Activated T-helper 9 cell treated with anti-CD3 and anti-CD28 coated beads, Interleukin-2, amount 50 U/mL, for 16 hours (primary cell): ENCODE data around the gene DNAH10.
"Not testable (repeated sequence)": the region's sequence is repeated elsewhere in the genome, so short reads cannot be mapped to it uniquely, and the experiment has no call there.

Source experiments
- DNase-seq: peaks from one replicate; pipeline ENCODE4 v3.0.0-alpha.2; 2020; ENCODE audit warnings: low read depth

The DNAH10 gene

DNA sequence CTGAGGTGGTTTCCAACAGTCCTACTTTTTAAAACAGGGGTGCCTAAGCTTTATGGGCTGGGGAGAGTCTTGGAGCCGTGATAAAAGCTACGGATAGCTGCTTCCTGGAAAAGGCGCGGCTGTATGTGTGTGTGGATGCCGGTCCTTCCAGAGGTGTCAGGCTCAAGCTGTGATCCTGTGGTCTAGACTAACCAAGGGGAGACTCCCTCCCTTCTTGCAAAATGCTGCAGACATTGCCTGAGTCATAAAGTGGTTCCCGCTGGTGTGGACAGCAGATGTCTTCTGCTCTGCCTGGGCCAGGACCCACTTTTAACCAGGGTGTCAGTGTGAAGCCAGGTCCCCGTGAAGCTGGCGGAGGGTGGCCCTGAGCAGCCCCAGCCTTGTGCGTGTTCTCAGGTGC is 172.7 kb downstream of the DNAH10 start:
- no peak for DNase-seq

DNA sequence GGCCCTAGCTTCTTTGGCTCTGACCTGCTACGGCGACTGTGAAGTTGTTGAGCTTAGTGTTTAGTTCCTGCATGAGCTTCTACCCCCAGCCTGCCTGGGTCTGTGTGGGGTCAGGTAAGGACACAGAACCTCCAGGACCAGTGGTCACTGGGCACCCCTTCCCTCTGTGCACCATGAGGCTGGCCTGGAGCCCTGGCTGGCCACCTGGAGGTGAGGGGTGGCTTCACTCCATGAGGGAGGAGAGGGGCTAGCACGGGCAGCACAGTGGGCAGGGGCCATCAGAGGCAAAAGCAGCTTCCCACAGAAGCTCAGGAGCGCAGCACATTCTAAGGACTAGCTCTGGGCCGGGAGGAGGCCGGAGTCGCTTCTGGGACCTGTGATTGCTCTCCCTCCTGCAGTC is 173.9 kb downstream of the DNAH10 start:
- DNase-seq = no peak

DNA sequence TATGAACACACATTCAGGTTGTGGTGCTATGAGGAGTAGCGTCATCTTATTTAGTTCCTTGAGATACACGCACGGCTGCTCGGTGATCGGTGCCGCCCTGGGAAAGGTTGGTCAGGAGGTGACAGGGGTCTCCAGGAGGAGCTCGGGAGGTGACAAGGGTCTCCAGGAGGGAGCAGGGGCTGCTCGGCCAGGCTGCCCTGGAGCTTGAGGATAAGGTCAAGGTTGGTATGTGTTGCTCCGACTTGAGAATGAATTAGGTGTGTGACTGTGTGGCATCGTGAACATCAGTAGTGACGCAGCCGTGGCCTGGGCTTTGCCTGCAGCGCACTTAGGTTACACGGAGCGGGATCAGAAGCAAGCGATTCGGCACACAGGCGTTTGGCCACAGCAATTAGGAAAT is 174.4 kb downstream of the DNAH10 start:
- no peak for DNase-seq

DNA sequence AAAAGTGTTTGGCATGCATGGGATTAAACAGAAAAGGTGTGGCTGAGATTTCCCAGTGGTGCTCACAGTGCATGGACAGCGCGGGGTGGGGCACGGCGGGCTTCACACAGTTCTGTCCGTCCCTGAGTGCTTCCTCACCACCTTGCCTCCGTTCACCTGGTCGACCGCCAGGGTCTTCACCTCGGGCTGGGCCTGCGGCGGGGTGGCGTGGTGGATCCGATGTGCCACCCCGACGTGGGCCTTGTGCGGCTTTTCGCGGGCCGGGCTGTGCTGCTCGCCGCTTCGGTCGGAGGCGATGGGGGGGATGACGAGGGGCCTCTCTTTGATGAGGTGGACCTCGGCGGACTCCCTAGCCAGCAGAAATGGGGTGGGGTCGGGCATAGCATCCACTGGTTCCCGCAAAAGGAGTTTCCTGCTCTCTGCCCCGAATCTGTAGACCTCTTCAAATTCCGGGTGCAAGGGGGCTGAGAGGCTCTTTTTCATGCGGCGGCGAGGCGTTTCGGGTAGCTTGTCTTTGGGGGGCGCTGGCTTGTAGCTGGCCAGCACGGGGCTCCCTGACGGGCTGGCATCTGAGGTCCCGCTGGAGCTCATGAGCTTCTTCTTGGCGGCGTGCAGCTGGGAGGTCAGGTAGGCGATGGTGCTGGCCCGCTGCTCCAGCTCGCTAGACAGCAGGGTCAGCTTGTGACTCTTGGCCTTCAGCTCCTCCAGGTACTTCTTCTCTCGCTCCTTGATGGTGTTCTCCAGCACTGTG is 175.0 kb downstream of the DNAH10 start:
- no peak for DNase-seq

DNA sequence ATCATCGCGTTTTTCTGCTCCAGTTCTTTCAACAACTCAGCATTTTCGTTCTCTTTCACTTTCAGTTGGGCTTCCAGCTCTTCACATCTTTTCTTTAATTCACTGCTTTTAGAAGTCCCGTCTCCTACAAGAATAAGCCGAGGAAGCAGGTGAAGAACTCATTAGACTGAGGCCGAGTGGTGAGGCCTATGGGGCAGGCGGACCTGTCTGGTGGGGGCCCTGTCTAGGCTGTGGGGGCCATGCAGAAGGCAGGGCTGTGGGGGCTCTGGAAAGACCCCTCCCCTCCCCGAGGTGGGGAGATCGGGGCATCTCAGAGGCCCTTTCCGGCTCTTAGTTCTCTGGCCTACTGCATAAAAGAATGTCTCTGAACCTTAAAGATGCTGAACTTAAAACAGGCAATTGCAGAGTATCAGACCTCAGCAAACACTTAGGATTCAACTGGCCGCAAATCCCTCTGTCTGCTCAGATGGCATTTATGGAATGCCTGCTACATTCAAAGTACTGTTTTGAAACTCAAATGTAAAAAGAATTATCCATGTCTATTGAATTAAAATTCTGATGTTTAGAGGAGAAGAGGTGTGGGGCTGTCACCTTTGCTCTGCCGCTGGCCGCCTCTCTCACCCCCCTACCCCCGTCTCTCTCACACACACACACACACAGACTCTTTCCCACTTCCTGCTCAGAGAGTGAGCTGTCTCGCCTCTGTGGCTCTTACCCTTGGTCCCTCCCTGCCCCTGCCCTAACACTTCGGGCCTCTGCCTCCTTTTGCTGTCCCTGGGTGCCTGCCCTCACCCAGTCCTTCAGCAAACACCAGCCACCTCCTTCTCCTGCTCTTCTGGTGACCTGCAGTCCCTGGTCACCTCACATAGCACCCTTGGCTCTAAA is 175.8 kb downstream of the DNAH10 start:
- peak; percentile 14 for DNase-seq

DNA sequence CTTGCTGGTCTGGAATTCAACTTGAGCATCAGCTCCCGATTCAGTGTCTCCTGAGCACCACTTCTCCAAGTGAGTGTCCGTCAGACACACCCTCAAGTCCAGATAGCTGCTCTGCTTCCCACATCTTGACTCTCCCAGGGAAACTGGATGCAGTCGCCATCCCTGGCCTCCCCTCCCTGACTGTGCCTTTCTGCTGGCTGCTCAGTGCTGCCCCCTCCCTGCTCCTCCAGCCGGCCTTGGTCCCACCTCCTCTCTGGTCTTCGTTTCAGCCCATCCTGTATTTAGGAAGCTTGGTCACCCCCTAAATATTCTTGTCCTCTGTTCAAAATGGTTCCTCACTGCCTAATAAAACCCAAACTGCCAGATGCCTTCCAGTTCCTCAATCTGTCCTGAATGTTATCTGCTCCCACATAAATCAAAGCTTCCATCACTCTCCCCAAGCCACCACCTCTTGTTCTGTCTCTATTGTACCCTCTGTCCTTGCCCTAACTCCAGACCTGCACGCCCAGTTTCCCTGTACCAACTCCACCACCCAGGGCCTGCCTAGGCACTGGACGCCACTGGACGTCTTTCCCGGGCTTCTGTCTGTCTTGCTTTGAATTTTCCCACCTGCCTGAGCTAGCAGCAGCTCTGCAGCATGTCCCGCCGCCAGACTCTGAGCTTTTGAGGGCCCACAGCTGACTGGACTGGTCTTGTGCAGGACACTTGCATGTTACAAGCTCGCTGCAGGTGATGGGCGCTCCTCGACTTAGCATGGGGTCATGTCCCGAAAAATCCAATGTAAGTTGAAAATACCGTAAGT is 176.8 kb downstream of the DNAH10 start:
- no peak for DNase-seq

DNA sequence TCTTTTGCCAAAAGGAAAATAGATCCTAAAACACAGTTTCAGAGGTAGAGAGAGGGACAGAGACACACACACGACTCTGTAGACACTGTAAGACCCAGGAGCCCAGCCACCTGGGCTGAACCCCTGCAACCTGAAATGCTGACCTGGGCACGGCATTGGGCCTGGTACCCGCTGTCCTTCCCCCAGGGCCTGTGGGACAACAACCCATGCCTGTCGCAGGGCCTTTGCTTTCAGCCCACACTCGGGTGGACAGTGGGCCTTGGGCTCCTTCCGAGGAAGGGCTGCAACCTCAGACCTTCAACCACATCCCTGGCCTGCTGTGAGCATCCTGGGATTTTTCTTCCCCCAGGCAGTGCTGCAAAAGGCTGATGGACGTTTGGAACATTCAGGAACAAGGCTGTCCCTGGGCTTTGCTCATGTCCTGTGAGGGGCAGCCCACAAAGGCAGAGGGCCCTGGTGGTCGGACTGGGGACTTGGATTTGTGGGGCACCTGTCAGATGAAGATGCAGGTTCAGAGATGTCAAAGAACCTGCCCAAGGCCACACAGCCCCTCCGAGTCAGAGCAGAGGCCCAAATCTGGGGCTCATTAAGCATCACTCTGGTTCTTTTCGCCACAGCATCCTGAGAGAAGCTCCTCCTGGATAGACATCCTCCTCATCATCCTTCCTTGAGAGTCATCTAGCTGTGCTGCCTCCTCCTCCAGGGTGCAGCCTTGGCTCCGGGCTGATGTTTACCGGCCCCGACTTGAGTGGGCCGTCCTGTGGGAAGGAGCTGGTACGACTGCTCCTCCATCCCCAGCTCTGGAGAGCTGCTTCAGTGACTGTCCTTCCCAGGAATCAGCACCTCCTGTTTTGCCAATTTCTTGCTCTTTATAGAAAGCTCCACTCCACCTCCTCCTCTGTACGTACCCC is 177.9 kb downstream of the DNAH10 start:
- DNase-seq = no peak

DNA sequence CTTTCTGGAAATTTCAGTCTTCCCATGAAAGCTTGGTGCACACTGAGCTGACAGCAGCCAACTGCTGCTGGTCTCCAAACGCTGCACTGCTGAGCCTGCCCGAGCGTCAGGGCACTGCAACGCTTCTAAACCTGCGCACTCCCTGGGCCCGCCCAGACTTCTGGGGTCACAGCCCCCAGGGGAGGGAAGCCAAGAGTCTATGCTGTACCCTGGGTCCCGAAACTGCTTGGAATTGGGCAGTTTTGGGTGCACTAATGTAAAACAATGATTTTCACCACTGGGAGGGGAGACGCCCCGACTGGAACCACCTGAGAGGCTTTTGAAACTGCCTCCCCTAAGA is 178.5 kb downstream of the DNAH10 start:
- no peak for DNase-seq

DNA sequence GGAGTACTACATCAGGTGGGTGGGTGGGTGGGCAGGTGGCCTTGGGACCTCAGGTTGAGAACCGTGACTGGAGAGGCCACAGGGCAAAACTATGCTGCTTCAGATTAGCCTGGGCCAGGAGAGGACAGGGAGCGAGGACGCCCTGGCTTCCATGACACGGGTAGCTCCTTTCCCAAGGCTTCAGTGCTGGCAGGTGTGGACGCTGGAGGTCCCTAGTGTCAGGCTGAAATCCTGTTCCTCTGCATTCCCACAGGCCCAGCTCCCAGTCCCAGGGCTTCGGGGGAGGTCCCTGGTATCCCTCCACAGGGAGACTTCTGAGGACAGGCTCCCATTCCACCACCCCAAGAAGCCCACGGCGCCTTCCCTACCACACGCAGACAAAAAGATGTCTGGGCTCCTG is 178.9 kb downstream of the DNAH10 start:
- DNase-seq = no peak

DNA sequence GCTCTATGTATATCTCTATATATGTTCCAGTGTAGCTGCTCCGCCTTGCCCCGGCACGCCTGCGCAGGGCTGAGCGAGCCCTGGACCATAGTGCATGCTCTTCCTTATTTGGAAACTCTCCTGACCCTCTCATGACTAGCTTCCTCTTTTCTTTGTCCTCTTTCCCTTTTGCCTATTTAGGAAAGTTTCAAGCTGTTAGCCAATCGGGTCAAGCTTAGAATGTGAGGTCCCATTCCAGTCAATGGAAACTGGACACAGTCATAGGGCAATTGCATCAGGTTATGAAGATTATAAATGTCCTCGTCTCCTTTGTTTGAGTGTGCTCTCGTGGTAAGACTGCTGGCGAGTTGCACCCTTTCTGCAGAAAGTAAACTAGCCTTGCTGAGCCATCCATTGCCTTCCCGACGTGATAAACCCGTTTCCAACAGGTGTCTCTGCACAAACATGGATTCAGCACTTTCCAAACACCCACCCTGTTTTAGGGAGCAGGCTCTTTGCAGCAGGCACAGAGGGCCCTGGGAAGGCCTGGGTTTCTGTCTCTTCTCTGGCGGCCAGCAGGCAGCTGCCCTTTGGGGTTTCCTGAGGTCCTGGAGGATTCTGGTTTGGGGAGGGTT is 179.6 kb downstream of the DNAH10 start:
- DNase-seq = no peak

DNA sequence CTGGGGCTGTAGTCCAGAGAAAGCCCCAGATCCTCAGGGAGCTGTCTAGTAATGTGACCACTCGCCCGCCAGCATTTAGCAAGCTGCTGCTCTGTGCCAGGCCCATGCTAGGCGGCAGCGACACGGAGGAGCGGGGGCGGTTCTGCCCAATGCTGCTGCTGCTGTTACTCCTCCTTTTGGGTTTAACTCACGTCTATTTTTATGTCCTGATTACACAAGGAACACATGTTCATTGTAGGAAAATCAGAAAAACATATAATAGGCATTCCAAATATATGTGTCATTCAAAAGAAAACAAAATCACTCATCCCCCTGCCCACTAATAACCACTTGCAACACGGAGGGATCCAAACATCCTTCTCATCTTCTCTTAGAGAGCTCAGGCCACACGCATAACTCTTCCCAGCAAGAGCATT is 180.1 kb downstream of the DNAH10 start:
- no peak for DNase-seq

DNA sequence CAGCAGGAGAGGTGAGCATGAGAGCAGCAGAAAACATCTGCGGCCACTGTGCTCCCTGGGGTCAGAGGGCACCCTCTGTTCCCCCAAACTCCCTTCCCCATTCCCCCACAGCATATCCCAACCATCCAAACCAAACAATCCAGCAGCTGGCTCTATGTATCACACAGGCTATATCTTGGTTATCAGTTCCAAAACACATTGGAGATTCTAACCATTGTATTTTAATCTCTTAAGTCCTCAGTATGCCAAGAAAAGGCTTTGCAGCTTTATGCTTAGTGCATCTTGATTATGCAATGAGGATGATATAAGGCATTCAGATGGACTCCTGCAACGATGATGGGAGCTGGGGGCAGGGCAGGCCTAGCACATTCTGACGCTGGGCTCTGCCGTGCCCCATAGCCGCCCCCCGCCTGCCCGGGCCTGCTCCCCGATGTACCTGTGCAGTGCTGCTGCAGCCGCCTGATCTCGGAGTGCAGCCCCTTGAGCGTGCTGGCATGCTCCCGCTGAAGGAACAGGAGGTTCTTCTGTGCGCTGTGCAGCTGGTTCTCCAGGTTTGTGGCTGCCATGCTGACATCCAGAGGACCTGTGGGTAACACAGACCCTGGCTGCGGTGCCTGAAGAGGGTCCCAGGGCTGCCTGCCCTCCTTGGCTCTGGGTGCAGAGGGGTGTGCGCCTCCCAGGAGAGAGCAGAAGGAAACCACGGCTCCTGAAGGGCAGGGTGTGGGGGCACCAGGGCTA is 181.0 kb downstream of the DNAH10 start:
- DNase-seq = no peak

DNA sequence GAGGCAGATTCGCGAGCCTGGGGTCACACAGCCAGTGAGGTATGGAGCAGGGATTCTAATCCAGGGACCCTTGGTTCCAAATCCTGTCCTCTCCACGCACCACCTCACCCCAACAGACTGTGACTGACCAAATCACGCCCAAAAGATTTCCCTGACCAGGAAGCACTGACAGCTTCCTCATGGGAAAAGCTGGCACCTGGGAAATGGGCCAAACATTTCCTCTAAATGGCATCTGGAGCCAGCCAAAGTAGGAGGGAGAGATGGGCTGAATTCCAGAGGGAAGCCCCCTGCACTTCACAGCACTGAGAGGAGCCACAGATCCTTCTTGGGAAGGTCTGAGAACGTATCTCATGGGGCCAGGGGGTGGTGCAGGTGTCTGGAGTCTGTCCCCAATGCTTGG is 181.7 kb downstream of the DNAH10 start:
- DNase-seq = no peak

DNA sequence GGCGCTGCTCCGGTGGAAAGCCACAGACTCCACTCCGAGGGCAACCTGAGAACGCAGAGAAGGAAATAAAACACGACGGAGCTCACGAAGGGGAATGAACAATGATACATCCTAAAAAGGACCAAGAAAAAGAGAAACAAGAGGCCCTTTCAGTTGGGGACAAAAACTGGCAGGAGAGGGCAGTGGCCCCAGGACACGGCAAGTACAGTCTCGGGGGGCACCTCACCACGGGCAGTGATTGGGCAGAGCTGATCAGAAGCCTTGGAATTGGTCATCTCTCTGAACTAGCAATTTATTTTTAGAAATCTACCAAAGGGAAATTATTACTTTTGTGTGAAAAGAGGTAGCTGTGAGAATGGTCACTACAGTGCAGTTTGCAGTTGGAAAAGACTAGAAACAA is 182.6 kb downstream of the DNAH10 start:
- DNase-seq = no peak

DNA sequence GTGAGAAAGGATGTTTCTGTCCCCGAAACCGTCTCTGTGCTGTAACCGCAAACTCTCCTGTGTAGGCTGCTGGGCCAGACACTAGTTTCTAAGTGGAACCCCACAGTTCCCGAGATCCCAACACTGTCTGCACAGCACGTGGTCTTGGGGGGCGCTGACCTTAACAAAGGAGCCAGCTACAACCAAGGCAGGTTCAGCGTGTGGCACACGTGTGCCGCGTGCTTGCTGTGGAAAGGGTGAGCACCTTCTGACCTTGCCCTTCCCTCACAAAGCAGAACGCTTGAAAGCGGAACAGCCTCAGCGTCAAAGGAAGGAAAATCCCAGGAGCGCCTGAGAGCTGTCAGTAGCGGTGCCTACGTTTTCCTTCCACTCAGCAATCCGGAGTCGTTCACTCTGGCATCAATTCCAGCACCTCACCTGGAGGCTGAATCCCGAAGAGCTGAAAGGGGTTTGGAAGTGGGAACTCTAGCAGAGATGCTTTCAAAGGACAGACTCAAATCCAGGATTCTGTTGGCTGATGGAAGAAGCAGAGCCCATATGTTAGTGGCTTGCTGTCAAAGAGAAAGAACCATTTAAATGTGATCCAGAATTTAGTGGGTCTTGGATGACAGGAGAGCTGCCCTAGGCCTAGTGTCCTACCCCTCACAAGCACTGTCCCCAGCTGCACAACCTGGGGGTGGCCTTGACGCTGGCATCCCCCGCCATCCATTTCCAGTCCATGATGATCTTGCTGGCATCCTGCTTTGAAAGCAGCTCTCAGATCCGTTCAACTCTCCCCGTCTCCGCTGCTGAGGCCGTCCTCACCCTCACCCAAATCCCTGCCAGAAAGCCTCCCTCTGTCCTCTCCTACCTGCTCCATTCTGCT is 183.4 kb downstream of the DNAH10 start:
- no peak for DNase-seq

DNA sequence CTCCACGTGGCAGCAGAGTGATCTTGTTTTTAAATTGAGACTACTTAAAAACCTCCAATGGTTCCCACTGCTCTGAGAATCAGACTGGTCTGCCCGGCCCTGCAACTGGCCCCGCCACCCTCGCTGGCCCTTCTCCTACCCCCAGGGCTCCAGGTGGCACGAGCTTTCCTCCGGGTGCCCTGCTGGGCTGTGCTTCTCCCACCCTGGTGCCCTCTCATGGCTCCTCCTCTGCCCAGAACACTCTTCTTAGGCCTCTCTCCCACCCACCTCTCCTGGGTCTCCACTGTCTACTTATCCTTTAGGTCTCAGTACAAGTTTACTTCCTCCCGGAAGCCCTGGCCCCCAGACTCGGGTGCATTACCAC is 184.0 kb downstream of the DNAH10 start:
- no peak for DNase-seq

DNA sequence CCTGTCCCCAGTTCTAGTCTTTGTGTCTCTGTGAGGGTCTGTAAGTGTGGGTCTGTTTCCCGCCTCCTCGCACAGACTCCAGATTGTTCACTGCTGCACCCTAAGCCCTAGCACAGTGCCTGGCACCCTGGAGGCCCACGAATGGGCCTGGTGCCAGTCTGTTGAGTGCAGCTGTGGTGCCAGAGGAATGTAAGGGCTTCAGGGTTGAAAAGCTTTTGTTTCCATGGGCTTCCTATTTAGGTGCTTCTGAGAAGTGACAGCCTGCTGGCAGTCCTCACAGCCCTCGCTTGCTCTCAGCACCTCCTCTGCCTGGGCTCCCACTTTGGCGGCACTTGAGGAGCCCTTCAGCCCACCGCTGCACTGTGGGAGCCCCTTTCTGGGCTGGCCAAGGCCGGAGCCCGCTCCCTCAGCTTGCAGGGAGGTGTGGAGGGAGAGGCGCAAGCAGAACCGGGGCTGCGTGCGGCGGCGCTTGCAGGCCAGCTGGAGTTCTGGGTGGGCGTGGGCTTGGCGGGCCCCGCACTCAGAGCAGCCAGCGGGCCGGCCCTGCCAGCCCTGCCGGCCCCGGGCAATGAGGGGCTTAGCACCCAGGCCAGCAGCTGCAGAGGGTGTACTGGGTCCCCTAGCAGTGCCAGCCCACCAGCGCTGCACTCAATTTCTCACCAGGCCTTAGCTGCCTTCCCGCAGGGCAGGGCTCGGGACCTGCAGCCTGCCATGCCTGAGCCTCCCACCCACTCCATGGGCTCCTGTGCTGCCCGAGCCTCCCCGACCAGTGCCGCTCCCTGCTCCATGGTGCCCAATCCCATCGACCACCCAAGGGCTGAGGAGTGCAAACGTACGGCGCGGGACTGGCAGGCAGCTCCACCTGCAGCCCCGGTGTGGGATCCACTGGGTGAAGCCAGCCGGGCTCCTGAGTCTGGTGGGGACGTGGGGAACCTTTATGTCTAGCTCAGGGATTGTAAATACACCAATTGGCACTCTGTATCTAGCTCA is 184.7 kb downstream of the DNAH10 start:
- DNase-seq = not testable (repeated sequence)

DNA sequence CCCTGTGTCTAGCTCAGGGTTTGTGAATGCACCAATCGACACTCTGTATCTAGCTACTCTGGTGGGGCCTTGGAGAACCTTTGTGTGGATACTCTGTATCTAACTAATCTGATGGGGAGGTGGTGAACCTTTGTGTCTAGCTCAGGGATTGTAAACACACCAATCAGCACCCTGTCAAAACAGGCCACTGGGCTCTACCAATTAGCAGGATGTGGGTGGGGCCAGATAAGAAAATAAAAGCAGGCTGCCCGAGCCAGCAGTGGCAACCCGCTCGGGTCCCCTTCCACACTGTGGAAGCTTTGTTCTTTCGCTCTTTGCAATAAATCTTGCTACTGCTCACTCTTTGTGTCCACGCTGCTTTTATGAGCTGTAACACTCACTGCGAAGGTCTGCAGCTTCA is 185.4 kb downstream of the DNAH10 start:
- DNase-seq = not testable (repeated sequence)
